Muscle layer of duodenum (tissue), 2 donors: ENCODE results near the gene DACT1.
A peak's percentile ranks its signal among the peaks of the same experiment; 100 is the strongest.

Experiments used
- H3K27ac ChIP-seq: one replicate; pipeline ENCODE4 v1.7.0; 2013; ENCODE audit warnings: mild to moderate bottlenecking, low read length
- H3K27me3 ChIP-seq: one replicate; pipeline ENCODE4 v1.7.0; 2013; ENCODE audit warnings: low read depth, mild to moderate bottlenecking, control low read depth, low read length
- H3K36me3 ChIP-seq, 2 donors: one replicate each; pipeline ENCODE4 v1.7.0; 2013; ENCODE audit warnings: low read length in 2 of 2, control low read depth in 1 of 2, mild to moderate bottlenecking in 1 of 2; ENCODE audit not compliant: insufficient read depth in 2 of 2, control insufficient read depth in 1 of 2
- H3K4me1 ChIP-seq, 2 donors: one replicate each; pipeline ENCODE4 v1.7.0; 2013; ENCODE audit warnings: low read length in 2 of 2, mild to moderate bottlenecking in 2 of 2, control low read depth in 1 of 2, moderate library complexity in 1 of 2; ENCODE audit not compliant: insufficient read depth in 2 of 2, control insufficient read depth in 1 of 2
- H3K4me3 ChIP-seq, 2 donors: one replicate each; pipeline ENCODE4 v1.7.0; 2013; ENCODE audit warnings: low read length in 2 of 2, low read depth in 1 of 2, mild to moderate bottlenecking in 1 of 2
- H3K9me3 ChIP-seq, 2 donors: one replicate each; pipeline ENCODE4 v1.7.0; 2013; ENCODE audit warnings: low read length in 2 of 2, control low read depth in 1 of 2, mild to moderate bottlenecking in 1 of 2; ENCODE audit not compliant: control insufficient read depth in 1 of 2
- donor health status: healthy.

DACT1 gene

GRCh38 chr14:58638231-58639197 lies 752 bp downstream of the DACT1 start:
- H3K9me3 ChIP-seq, result no peaks in the 10 kb centered on the region

GRCh38 chr14:58639198-58639565 lies 1.4 kb downstream of the DACT1 start:
- H3K4me3 ChIP-seq, result peak overlapping the region; percentile 75 to 86
- peak overlapping the region; percentile 64 for H3K27ac ChIP-seq
- no peaks in the 10 kb centered on the region for H3K27me3 ChIP-seq
- peaks cover 18 to 22% of the 10 kb centered on the region in 2 donors for H3K4me1 ChIP-seq
- no peaks in the 10 kb centered on the region for H3K9me3 ChIP-seq
- H3K36me3 ChIP-seq, result peaks cover 4 to 16% of the 10 kb centered on the region in 2 donors

More at GRCh38 chr14:58638231-58639197, 752 bp downstream of the DACT1 start:
- H3K4me1 ChIP-seq, result peaks cover 18 to 22% of the 10 kb centered on the region in 2 donors
- H3K27me3 ChIP-seq, result no peaks in the 10 kb centered on the region
- H3K4me3 ChIP-seq, result peak overlapping the region; percentile 75 to 86
- H3K36me3 ChIP-seq, result peaks cover 4 to 16% of the 10 kb centered on the region in 2 donors
- peak overlapping the region; percentile 64 for H3K27ac ChIP-seq

- H3K36me3 ChIP-seq, result peaks cover 4 to 20% of the 10 kb centered on the region in 2 donors
- no peaks in the 10 kb centered on the region for H3K9me3 ChIP-seq
- peak overlapping the region; percentile 64 for H3K27ac ChIP-seq
- peak overlapping the region; percentile 75 to 86 for H3K4me3 ChIP-seq
- H3K27me3 ChIP-seq, result no peaks in the 10 kb centered on the region
- H3K4me1 ChIP-seq, result peaks cover 18 to 22% of the 10 kb centered on the region in 2 donors
Measured at GRCh38 chr14:58639842-58640484, 2.2 kb downstream of the DACT1 start.

GRCh38 chr14:58640959-58641358 lies 3.2 kb downstream of the DACT1 start:
- H3K27ac ChIP-seq, result no peak overlapping the region
- peaks cover 15 to 18% of the 10 kb centered on the region in 2 donors for H3K4me1 ChIP-seq
- H3K4me3 ChIP-seq, result no peak overlapping the region
- no peaks in the 10 kb centered on the region for H3K9me3 ChIP-seq
- no peaks in the 10 kb centered on the region for H3K27me3 ChIP-seq
- H3K36me3 ChIP-seq, result peaks cover 4 to 30% of the 10 kb centered on the region in 2 donors

GRCh38 chr14:58641509-58641908 lies 3.7 kb downstream of the DACT1 start:
- peaks cover 14 to 18% of the 10 kb centered on the region in 2 donors for H3K4me1 ChIP-seq
- H3K9me3 ChIP-seq, result no peaks in the 10 kb centered on the region
- no peak overlapping the region for H3K27ac ChIP-seq
- H3K27me3 ChIP-seq, result no peaks in the 10 kb centered on the region
- H3K36me3 ChIP-seq, result peaks cover 4 to 35% of the 10 kb centered on the region in 2 donors
- H3K4me3 ChIP-seq, result no peak overlapping the region

GRCh38 chr14:58643366-58643765 lies 5.6 kb downstream of the DACT1 start:
- Histone ChIP-seq H3K27me3 (no peaks in the 10 kb centered on the region), H3K4me3 (no peak overlapping the region), H3K4me1 (peaks cover 14 to 18% of the 10 kb centered on the region in 2 donors), H3K36me3 (peaks cover 4 to 40% of the 10 kb centered on the region in 2 donors), H3K9me3 (no peaks in the 10 kb centered on the region), H3K27ac (no peak overlapping the region)

- peaks cover 4 to 40% of the 10 kb centered on the region in 2 donors for H3K36me3 ChIP-seq
- H3K4me3 ChIP-seq, result no peak overlapping the region
- no peak overlapping the region for H3K27ac ChIP-seq
- H3K4me1 ChIP-seq, result peaks cover 0 to under 1% of the 10 kb centered on the region in 2 donors
- no peaks in the 10 kb centered on the region for H3K27me3 ChIP-seq
- no peaks in the 10 kb centered on the region for H3K9me3 ChIP-seq
Measured at GRCh38 chr14:58645641-58646040, 7.9 kb downstream of the DACT1 start.

GRCh38 chr14:58646479-58646878 lies 8.7 kb downstream of the DACT1 start:
- Histone ChIP-seq H3K9me3 (no peaks in the 10 kb centered on the region), H3K27ac (no peak overlapping the region), H3K27me3 (no peaks in the 10 kb centered on the region), H3K4me3 (no peak overlapping the region), H3K4me1 (no peaks in the 10 kb centered on the region), H3K36me3 (peaks cover 4 to 38% of the 10 kb centered on the region in 2 donors)

GRCh38 chr14:58647777-58648176 lies 10.0 kb downstream of the DACT1 start:
- Histone ChIP-seq H3K27me3 (no peaks in the 10 kb centered on the region), H3K4me1 (no peaks in the 10 kb centered on the region), H3K9me3 (no peaks in the 10 kb centered on the region), H3K4me3 (no peak overlapping the region), H3K27ac (no peak overlapping the region), H3K36me3 (peaks cover 2 to 29% of the 10 kb centered on the region in 2 donors)

GRCh38 chr14:58650857-58651256 lies 13.1 kb downstream of the DACT1 start:
- Histone ChIP-seq H3K4me1 (no peaks in the 10 kb centered on the region), H3K36me3 (peaks cover 0 to 11% of the 10 kb centered on the region in 2 donors), H3K27ac (no peak overlapping the region), H3K27me3 (no peaks in the 10 kb centered on the region), H3K9me3 (no peaks in the 10 kb centered on the region), H3K4me3 (no peak overlapping the region)

GRCh38 chr14:58656671-58657411 lies 19.1 kb downstream of the DACT1 start:
- no peaks in the 10 kb centered on the region for H3K4me1 ChIP-seq
- H3K4me3 ChIP-seq, result no peak overlapping the region
- H3K27ac ChIP-seq, result no peak overlapping the region
- no peaks in the 10 kb centered on the region for H3K9me3 ChIP-seq
- H3K27me3 ChIP-seq, result no peaks in the 10 kb centered on the region
- H3K36me3 ChIP-seq, result no peaks in the 10 kb centered on the region
